ENCODE results near the gene KLK3. TPM values are rescaled to one million over a fixed set of nuclear protein-coding genes. Genes with fewer than 3 reads are reported as not detected.

The KLK3 gene
- total RNA-seq, 3 donors from 2014 or later, result 0.32 to 45.2 TPM; not detected in 1

- Histone ChIP-seq H3K36me3 (no peaks in the 10 kb centered on the region), H3K27me3 (peaks cover 0 to 5% of the 10 kb centered on the region in 2 donors), H3K9me3 (no peaks in the 10 kb centered on the region), H3K4me3 (no peak overlapping the region), H3K27ac (no peak overlapping the region), H3K4me1 (no peaks in the 10 kb centered on the region)
- no peak for TF ChIP-seq POLR2A (IDR thresholded peaks at IDR 0.05)
- TF ChIP-seq POLR2AphosphoS5 (IDR thresholded peaks at IDR 0.05), result no peak
- no peak for TF ChIP-seq CTCF (IDR thresholded peaks at IDR 0.05)
- DNase-seq (ENCODE audit: low spot score in 2 of 2), result no peak
- intact Hi-C loops (cut with DNase I; ENCODE audit: low total_unique reads), result no loop called here
These were observed 43.3 kb downstream of the KLK3 start for GRCh38 chr19:50898018-50898417.

- H3K27me3 ChIP-seq, result peaks cover 0 to 3% of the 10 kb centered on the region in 2 donors
- H3K9me3 ChIP-seq, result no peaks in the 10 kb centered on the region
- H3K4me3 ChIP-seq, result no peak overlapping the region
- H3K36me3 ChIP-seq, result no peaks in the 10 kb centered on the region
- no peak for DNase-seq (ENCODE audit: low spot score in 2 of 2)
- TF ChIP-seq POLR2AphosphoS5 (IDR thresholded peaks at IDR 0.05) (no peak), POLR2A (IDR thresholded peaks at IDR 0.05) (no peak), CTCF (IDR thresholded peaks at IDR 0.05) (no peak)
- H3K4me1 ChIP-seq, result no peaks in the 10 kb centered on the region
- H3K27ac ChIP-seq, result no peak overlapping the region
- intact Hi-C loops (cut with DNase I; ENCODE audit: low total_unique reads), result loop anchor here (1.0 kb wide), 1 partner anchor 20 kb away; no protein-coding TSS in a partner anchor
These were observed 44.9 kb downstream of the KLK3 start for GRCh38 chr19:50899569-50899968.

GRCh38 chr19:50902640-50903039 is 47.9 kb downstream of the KLK3 start:
- Histone ChIP-seq H3K27ac (no peak overlapping the region), H3K9me3 (no peaks in the 10 kb centered on the region), H3K4me3 (no peak overlapping the region), H3K27me3 (peaks cover 0 to 9% of the 10 kb centered on the region in 2 donors), H3K36me3 (no peaks in the 10 kb centered on the region), H3K4me1 (no peaks in the 10 kb centered on the region)
- TF ChIP-seq POLR2AphosphoS5 (IDR thresholded peaks at IDR 0.05) (no peak), POLR2A (IDR thresholded peaks at IDR 0.05) (no peak), CTCF (IDR thresholded peaks at IDR 0.05) (no peak)
- no peak for DNase-seq (ENCODE audit: low spot score in 2 of 2)
- intact Hi-C loops (cut with DNase I; ENCODE audit: low total_unique reads), result loop anchor here (10.0 kb wide), 1 partner anchor 552 kb away; the partner anchor contains the start of gene SIGLEC8

- Histone ChIP-seq H3K4me1 (no peaks in the 10 kb centered on the region), H3K27ac (no peak overlapping the region), H3K4me3 (no peak overlapping the region), H3K27me3 (peaks cover 0 to 33% of the 10 kb centered on the region in 2 donors), H3K9me3 (no peaks in the 10 kb centered on the region), H3K36me3 (no peaks in the 10 kb centered on the region)
- intact Hi-C loops (cut with DNase I; ENCODE audit: low total_unique reads), result loop anchor here (10.0 kb wide), 1 partner anchor 549 kb away; the partner anchor contains the start of gene SIGLEC8
- TF ChIP-seq POLR2AphosphoS5 (IDR thresholded peaks at IDR 0.05), result no peak
- peak in 2 of 3 donors; percentile 18 to 39 for TF ChIP-seq CTCF (IDR thresholded peaks at IDR 0.05)
- no peak for DNase-seq (ENCODE audit: low spot score in 2 of 2)
These were observed 51.5 kb downstream of the KLK3 start for GRCh38 chr19:50906217-50906616.

GRCh38 chr19:50908336-50908735 is 53.6 kb downstream of the KLK3 start:
- Histone ChIP-seq H3K36me3 (no peaks in the 10 kb centered on the region), H3K4me3 (no peak overlapping the region), H3K27ac (no peak overlapping the region), H3K9me3 (no peaks in the 10 kb centered on the region), H3K27me3 (peaks cover 2 to 50% of the 10 kb centered on the region in 2 donors), H3K4me1 (no peaks in the 10 kb centered on the region)
- intact Hi-C loops (cut with DNase I; ENCODE audit: low total_unique reads), result loop anchor here (10.0 kb wide), 1 partner anchor 546 kb away; the partner anchor contains the start of gene SIGLEC8
- TF ChIP-seq POLR2A (IDR thresholded peaks at IDR 0.05) (no peak), POLR2AphosphoS5 (IDR thresholded peaks at IDR 0.05) (no peak), CTCF (IDR thresholded peaks at IDR 0.05) (no peak)
- no peak for DNase-seq (ENCODE audit: low spot score in 2 of 2)
